Uterus (tissue), 2 donors: ENCODE data around the gene PMEPA1.

Source experiments
- POLR2A ChIP-seq, 2 donors: fragments of 450-650 bp; IDR thresholded peaks; one replicate each; pipeline ENCODE4 v1.6.1; 2016; ENCODE audit warnings: antibody characterized with exemption in 2 of 2, mild to moderate bottlenecking in 1 of 2, moderate library complexity in 1 of 2
- TF ChIP-seq, protein P1 (sequence below), 4 experiments: fragments of 200-600 bp in 2 of 4; fragments of 450-650 bp in 2 of 4; sonication (generic) in 2 of 4; IDR thresholded peaks; one replicate each; pipeline ENCODE4 v1.5.1; 2016 to 2019; ENCODE audit warnings: antibody characterized with exemption in 4 of 4, mild to moderate bottlenecking in 2 of 4, moderate library complexity in 1 of 4

GRCh38 chr20:57665589-57665971, 44.2 kb downstream of the PMEPA1 start:
- TF ChIP-seq, protein P1, sequence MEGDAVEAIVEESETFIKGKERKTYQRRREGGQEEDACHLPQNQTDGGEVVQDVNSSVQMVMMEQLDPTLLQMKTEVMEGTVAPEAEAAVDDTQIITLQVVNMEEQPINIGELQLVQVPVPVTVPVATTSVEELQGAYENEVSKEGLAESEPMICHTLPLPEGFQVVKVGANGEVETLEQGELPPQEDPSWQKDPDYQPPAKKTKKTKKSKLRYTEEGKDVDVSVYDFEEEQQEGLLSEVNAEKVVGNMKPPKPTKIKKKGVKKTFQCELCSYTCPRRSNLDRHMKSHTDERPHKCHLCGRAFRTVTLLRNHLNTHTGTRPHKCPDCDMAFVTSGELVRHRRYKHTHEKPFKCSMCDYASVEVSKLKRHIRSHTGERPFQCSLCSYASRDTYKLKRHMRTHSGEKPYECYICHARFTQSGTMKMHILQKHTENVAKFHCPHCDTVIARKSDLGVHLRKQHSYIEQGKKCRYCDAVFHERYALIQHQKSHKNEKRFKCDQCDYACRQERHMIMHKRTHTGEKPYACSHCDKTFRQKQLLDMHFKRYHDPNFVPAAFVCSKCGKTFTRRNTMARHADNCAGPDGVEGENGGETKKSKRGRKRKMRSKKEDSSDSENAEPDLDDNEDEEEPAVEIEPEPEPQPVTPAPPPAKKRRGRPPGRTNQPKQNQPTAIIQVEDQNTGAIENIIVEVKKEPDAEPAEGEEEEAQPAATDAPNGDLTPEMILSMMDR (IDR thresholded peaks at IDR 0.05) = no peak
- TF ChIP-seq POLR2A (IDR thresholded peaks at IDR 0.05) = no peak
